Naive B cell (primary cell): Measurements from ENCODE around the gene LCTL. TPM values are rescaled to one million over a fixed set of nuclear protein-coding genes. Genes with fewer than 3 reads are reported as not detected.

Source experiments
- ATAC-seq, 2 donors: fragments of 150-1000 bp; cut with Tn5 transposase; 2 replicates each; pipeline ENCODE4 v1.10.0; 2021; ENCODE audit warnings: low read depth in 2 of 2, mild to moderate bottlenecking in 2 of 2, moderate library complexity in 2 of 2
- DNase-seq: peaks from one replicate; pipeline ENCODE4 v3.0.0; 2022
- H3K27ac Mint-ChIP-seq, 6 donors: one replicate each; pipeline ENCODE4 v1.8.0; 2020 to 2022; ENCODE audit warnings: mild to moderate bottlenecking in 6 of 6, mixed read lengths in 6 of 6, moderate library complexity in 5 of 6, inconsistent platforms in 2 of 6
- H3K27me3 Mint-ChIP-seq, 3 donors: one replicate each; pipeline ENCODE4 v1.8.0; 2021 to 2022; ENCODE audit warnings: mixed read lengths in 3 of 3, mild to moderate bottlenecking in 1 of 3
- H3K36me3 Mint-ChIP-seq, 2 donors: one replicate each; pipeline ENCODE4 v1.8.0; 2020 to 2022; ENCODE audit warnings: mixed read lengths in 2 of 2, inconsistent platforms in 1 of 2, mild to moderate bottlenecking in 1 of 2
- H3K4me1 Mint-ChIP-seq, 3 donors: one replicate each; pipeline ENCODE4 v1.8.0; 2020 to 2022; ENCODE audit warnings: mixed read lengths in 3 of 3, inconsistent platforms in 1 of 3, mild to moderate bottlenecking in 1 of 3, moderate library complexity in 1 of 3
- H3K4me3 Mint-ChIP-seq, 8 donors: one replicate each; pipeline ENCODE4 v1.8.0; 2020 to 2022; ENCODE audit warnings: mild to moderate bottlenecking in 8 of 8, mixed read lengths in 8 of 8, moderate library complexity in 8 of 8, inconsistent platforms in 2 of 8
- H3K9me3 Mint-ChIP-seq, 7 donors: one replicate each; pipeline ENCODE4 v1.8.0; 2020 to 2022; ENCODE audit warnings: mixed read lengths in 7 of 7, mild to moderate bottlenecking in 5 of 7, inconsistent platforms in 2 of 7, moderate library complexity in 1 of 7
- polyA plus RNA-seq, 6 donors: library from polyadenylated mRNA; unstranded; fragments of 300-500 nt; fragmentation: Illumina TruSeq; gene quantifications; one replicate each; pipeline ENCODE4 v1.2.3, GENCODE V29; 2021; ENCODE audit warnings: low read depth in 6 of 6

The LCTL gene
- polyA plus RNA-seq, 6 donors from 2014 or later, result 0.09 to 0.31 (median 0.17) TPM; not detected in 3

DNA sequence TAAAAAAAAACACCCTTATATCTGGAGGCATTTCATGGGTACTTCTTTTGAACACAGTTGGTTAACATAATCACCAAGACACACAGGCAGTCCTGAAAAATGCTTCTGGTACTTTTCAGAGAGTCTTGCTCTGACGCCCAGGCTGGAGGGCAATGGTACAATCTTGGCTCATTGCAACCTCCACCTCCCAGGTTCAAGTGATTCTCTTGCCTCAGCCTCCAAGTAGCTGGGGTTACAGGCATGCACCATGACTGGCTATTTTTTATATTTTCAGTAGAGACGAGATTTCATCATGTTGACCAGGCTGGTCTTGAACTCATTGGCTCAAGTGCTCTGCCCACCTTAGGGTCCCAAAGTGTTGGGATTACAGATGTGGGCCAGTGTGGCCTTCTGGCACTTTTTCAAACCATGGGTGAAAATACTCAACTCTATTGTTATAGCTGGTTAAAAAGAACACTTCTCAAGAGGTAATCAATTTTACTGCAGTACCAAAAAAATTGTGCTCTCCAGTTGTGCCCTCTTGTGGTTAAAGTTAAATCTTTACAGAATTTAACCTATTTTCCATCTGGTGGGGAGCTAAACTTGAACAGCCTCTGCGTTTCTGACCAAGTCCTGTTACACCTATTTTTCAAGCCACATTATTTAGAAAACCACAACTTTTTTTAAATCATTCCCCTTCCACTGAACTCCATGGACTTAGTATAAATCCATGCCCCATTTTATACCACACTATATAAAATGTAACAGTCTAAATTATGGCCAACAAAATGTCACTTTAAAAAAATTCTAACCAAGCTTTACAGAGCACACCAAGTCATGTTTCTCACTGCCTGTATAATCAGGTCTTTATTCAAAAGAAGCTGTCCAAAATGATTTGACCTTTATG is 67.1 kb downstream of the LCTL start:
- peaks cover 31 to 55% (median 34%) of the 10 kb centered on the region in 3 donors for H3K4me1 Mint-ChIP-seq
- ATAC-seq (no peak), DNase-seq (peak; percentile 29)
- peak overlapping the region in 3 of 8 donors; percentile 41 to 97 (median 95) for H3K4me3 Mint-ChIP-seq
- H3K9me3 Mint-ChIP-seq, result no peaks in the 10 kb centered on the region
- H3K27ac Mint-ChIP-seq, result peak overlapping the region in 5 of 6 donors; percentile 24 to 99 (median 95)
- H3K36me3 Mint-ChIP-seq, result peaks cover 7 to 22% of the 10 kb centered on the region in 2 donors
- H3K27me3 Mint-ChIP-seq, result no peaks in the 10 kb centered on the region

Other genes with a start within 250 kb of the LCTL start
- 10 to 100 TPM in 4 of 6 donors, 1 to 10 TPM in 2; 6.2 to 14.8 (median 12.4) TPM for gene TIPIN, start 209.3 kb downstream of the LCTL start, polyA plus RNA-seq
- gene MAP2K1, start 179.1 kb downstream of the LCTL start, polyA plus RNA-seq, result 10 to 100 TPM; 40.0 to 45.8 (median 42.5) TPM
- gene SNAPC5, start 68.2 kb downstream of the LCTL start, polyA plus RNA-seq, result 10 to 100 TPM; 45.0 to 69.6 (median 53.4) TPM
- gene RPL4, start 61.1 kb downstream of the LCTL start, polyA plus RNA-seq, result 1,000 to 10,000 TPM in 2 of 6 donors, 100 to 1,000 TPM in 4; 642 to 1,068 (median 924) TPM
- gene ZWILCH, start 60.7 kb downstream of the LCTL start, polyA plus RNA-seq, result 10 to 100 TPM in 3 of 6 donors, 1 to 10 TPM in 3; 3.9 to 15.9 (median 10.1) TPM
- not detected for gene SMAD6, start 136.2 kb upstream of the LCTL start, polyA plus RNA-seq